Measurements from ENCODE around the gene ZNF850. TPM values are rescaled to one million over a fixed set of nuclear protein-coding genes. Genes with fewer than 3 reads are reported as not detected.

Gene ZNF850
- total and polyA plus RNA-seq, 9 of the 15 experiments (the other 6 are each of a cell fraction or from before 2014, with no cell fraction given) = 1.2 to 13.0 (median 5.9) TPM

- TF ChIP-seq, protein P1, sequence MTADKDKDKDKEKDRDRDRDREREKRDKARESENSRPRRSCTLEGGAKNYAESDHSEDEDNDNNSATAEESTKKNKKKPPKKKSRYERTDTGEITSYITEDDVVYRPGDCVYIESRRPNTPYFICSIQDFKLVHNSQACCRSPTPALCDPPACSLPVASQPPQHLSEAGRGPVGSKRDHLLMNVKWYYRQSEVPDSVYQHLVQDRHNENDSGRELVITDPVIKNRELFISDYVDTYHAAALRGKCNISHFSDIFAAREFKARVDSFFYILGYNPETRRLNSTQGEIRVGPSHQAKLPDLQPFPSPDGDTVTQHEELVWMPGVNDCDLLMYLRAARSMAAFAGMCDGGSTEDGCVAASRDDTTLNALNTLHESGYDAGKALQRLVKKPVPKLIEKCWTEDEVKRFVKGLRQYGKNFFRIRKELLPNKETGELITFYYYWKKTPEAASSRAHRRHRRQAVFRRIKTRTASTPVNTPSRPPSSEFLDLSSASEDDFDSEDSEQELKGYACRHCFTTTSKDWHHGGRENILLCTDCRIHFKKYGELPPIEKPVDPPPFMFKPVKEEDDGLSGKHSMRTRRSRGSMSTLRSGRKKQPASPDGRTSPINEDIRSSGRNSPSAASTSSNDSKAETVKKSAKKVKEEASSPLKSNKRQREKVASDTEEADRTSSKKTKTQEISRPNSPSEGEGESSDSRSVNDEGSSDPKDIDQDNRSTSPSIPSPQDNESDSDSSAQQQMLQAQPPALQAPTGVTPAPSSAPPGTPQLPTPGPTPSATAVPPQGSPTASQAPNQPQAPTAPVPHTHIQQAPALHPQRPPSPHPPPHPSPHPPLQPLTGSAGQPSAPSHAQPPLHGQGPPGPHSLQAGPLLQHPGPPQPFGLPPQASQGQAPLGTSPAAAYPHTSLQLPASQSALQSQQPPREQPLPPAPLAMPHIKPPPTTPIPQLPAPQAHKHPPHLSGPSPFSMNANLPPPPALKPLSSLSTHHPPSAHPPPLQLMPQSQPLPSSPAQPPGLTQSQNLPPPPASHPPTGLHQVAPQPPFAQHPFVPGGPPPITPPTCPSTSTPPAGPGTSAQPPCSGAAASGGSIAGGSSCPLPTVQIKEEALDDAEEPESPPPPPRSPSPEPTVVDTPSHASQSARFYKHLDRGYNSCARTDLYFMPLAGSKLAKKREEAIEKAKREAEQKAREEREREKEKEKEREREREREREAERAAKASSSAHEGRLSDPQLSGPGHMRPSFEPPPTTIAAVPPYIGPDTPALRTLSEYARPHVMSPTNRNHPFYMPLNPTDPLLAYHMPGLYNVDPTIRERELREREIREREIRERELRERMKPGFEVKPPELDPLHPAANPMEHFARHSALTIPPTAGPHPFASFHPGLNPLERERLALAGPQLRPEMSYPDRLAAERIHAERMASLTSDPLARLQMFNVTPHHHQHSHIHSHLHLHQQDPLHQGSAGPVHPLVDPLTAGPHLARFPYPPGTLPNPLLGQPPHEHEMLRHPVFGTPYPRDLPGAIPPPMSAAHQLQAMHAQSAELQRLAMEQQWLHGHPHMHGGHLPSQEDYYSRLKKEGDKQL (CRISPR knock-in tag; IDR thresholded peaks at IDR 0.05; ENCODE audit: borderline replicate concordance) = no peak
- TF ChIP-seq XRCC3 (IDR thresholded peaks at IDR 0.05) (no peak), STAG1 (CRISPR knock-in tag; IDR thresholded peaks at IDR 0.05; ENCODE audit: borderline replicate concordance) (no peak), ILF3 (IDR thresholded peaks at IDR 0.05; ENCODE audit: borderline replicate concordance) (no peak), ZNF277 (CRISPR knock-in tag; IDR thresholded peaks at IDR 0.05; ENCODE audit: borderline replicate concordance) (no peak), ZNF217 (CRISPR knock-in tag; IDR thresholded peaks at IDR 0.05) (no peak), PPARD (CRISPR knock-in tag; IDR thresholded peaks at IDR 0.05) (no peak), MCM3 (IDR thresholded peaks at IDR 0.05) (no peak), KLF16 (IDR thresholded peaks at IDR 0.05) (no peak)
- TF ChIP-seq, protein P2, sequence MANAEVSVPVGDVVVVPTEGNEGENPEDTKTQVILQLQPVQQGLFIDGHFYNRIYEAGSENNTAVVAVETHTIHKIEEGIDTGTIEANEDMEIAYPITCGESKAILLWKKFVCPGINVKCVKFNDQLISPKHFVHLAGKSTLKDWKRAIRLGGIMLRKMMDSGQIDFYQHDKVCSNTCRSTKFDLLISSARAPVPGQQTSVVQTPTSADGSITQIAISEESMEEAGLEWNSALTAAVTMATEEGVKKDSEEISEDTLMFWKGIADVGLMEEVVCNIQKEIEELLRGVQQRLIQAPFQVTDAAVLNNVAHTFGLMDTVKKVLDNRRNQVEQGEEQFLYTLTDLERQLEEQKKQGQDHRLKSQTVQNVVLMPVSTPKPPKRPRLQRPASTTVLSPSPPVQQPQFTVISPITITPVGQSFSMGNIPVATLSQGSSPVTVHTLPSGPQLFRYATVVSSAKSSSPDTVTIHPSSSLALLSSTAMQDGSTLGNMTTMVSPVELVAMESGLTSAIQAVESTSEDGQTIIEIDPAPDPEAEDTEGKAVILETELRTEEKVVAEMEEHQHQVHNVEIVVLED (CRISPR knock-in tag; IDR thresholded peaks at IDR 0.05) = peak; percentile 14; the same call in 1 of the 2 replicates
- TF ChIP-seq, protein P3, sequence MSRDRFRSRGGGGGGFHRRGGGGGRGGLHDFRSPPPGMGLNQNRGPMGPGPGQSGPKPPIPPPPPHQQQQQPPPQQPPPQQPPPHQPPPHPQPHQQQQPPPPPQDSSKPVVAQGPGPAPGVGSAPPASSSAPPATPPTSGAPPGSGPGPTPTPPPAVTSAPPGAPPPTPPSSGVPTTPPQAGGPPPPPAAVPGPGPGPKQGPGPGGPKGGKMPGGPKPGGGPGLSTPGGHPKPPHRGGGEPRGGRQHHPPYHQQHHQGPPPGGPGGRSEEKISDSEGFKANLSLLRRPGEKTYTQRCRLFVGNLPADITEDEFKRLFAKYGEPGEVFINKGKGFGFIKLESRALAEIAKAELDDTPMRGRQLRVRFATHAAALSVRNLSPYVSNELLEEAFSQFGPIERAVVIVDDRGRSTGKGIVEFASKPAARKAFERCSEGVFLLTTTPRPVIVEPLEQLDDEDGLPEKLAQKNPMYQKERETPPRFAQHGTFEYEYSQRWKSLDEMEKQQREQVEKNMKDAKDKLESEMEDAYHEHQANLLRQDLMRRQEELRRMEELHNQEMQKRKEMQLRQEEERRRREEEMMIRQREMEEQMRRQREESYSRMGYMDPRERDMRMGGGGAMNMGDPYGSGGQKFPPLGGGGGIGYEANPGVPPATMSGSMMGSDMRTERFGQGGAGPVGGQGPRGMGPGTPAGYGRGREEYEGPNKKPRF (IDR thresholded peaks at IDR 0.05; ENCODE audit: low read depth, low read length) = no peak
- TF ChIP-seq, protein P4, sequence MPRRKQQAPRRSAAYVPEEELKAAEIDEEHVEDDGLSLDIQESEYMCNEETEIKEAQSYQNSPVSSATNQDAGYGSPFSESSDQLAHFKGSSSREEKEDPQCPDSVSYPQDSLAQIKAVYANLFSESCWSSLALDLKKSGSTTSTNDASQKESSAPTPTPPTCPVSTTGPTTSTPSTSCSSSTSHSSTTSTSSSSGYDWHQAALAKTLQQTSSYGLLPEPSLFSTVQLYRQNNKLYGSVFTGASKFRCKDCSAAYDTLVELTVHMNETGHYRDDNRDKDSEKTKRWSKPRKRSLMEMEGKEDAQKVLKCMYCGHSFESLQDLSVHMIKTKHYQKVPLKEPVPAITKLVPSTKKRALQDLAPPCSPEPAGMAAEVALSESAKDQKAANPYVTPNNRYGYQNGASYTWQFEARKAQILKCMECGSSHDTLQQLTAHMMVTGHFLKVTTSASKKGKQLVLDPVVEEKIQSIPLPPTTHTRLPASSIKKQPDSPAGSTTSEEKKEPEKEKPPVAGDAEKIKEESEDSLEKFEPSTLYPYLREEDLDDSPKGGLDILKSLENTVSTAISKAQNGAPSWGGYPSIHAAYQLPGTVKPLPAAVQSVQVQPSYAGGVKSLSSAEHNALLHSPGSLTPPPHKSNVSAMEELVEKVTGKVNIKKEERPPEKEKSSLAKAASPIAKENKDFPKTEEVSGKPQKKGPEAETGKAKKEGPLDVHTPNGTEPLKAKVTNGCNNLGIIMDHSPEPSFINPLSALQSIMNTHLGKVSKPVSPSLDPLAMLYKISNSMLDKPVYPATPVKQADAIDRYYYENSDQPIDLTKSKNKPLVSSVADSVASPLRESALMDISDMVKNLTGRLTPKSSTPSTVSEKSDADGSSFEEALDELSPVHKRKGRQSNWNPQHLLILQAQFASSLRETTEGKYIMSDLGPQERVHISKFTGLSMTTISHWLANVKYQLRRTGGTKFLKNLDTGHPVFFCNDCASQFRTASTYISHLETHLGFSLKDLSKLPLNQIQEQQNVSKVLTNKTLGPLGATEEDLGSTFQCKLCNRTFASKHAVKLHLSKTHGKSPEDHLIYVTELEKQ (CRISPR knock-in tag; IDR thresholded peaks at IDR 0.05) = no peak
Measured at GRCh38 chr19:36772311-36773222, at the start of gene ZNF850 (continued).

Data from K562 (cell line).